GM19467 (cell line): Measurements from ENCODE around the gene HOXB6.

Source experiments
- ATAC-seq: cut with Tn5 transposase; IDR thresholded peaks from one replicate; pipeline ENCODE4 v1.9.1; 2021; ENCODE audit warnings: mild to moderate bottlenecking, moderate library complexity; ENCODE audit not compliant: unreplicated experiment

The HOXB6 gene

DNA sequence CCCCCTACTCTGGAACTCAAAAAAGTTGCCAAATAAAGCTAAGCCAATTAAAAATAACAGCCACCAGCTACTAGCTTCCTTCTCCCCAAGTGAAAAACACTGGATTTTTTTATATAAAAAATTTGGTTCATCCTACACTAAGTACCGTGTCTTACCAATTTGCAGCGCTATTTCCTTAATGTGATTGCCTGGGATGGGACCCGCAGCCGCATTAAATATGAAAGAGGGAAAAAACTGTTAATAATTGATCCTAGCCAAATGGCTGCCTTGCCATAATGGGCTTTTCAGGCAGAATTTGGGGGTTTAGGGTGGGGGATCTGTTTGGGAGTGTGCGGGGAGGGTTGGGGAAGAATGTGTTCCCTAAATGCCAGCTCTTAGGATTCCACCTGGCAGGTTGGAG, 19.3 kb upstream of the HOXB6 start:
- ATAC-seq: no peak

GRCh38 chr17:48623583-48623982, 18.8 kb upstream of the HOXB6 start:
- ATAC-seq: no peak

DNA sequence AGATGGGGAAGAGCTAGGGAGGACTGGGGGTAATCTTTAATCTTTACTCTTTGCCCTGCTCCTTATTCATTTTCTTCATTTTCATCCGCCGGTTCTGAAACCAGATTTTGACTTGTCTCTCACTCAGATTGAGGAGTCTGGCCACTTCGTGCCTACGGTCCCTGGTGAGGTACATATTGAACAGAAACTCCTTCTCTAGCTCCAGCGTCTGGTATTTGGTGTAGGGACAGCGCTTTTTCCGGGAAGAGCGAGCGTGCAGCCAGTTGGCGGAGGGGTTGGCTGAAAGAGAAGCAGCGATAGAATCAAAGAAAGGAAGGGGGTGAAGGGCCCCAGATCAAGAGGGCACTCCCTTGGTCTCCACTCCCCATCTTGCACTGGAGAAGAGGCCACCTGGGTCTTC, 18.1 kb upstream of the HOXB6 start:
- no peak for ATAC-seq

GRCh38 chr17:48621410-48622392, 16.9 kb upstream of the HOXB6 start:
- no peak for ATAC-seq

GRCh38 chr17:48620461-48621139, 15.8 kb upstream of the HOXB6 start:
- ATAC-seq: no peak

DNA sequence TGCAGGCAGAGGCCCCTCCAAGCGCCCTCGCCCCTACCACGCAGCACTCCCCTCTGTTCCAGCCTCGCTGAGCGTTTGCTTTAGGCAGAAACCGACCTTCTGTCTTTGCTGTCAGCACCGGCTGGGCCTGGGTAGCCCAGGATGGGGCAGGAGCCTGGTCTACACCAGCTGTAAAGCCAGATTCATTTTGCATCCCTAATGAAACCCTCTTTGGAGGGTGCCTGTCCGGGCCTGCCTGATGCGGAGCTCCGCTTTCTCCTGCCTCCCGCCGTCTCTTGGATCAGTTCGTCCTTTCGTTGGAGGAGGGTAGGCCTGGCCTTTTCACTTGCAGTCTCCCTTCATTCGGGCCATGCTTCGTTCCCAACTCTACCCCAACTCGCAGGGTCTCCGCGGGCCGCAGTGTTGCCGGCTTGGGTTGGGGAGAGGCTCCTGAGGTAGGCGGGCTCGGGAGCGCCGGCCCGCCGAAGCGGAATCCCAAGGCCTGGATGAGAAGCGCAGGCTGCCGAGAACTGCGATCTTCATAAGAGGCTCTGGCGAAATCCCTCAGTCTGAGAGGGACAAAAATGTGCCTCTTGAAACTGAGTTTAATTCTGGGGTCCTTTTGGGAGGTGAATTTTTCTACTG, 15.2 kb upstream of the HOXB6 start:
- ATAC-seq: no peak

DNA sequence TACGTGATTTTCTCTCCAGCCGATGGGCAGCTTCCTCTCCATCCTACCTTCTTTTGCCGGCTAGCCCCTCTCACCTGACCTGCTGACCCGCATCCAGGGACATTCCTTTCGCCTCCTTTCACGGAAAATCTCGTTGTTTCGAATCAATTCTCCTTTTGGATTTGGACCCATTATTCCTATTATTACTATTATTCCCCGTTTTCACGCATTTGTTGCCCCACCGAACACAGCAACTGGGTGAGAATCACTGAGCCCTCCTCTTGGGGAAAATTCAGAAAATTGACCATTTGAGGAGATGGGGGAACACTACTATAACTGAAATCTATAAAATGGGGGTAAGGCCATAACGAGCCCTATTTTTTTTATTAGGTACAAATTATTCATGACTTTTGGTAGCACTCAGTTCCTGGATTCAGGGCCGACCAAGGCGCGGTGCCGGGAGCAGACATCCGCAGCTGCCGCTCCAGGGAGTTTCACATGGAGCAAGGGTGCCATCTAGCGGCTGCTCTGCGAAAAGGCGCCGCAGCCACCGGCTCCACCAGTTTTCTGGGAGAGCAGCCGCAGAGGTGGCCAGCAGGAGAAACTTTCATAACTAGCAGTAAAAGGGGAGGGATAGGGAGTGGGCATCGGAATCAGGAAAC, 13.6 kb upstream of the HOXB6 start:
- ATAC-seq: no peak

- ATAC-seq: no peak
Observed at GRCh38 chr17:48617471-48618255, 12.9 kb upstream of the HOXB6 start.

DNA sequence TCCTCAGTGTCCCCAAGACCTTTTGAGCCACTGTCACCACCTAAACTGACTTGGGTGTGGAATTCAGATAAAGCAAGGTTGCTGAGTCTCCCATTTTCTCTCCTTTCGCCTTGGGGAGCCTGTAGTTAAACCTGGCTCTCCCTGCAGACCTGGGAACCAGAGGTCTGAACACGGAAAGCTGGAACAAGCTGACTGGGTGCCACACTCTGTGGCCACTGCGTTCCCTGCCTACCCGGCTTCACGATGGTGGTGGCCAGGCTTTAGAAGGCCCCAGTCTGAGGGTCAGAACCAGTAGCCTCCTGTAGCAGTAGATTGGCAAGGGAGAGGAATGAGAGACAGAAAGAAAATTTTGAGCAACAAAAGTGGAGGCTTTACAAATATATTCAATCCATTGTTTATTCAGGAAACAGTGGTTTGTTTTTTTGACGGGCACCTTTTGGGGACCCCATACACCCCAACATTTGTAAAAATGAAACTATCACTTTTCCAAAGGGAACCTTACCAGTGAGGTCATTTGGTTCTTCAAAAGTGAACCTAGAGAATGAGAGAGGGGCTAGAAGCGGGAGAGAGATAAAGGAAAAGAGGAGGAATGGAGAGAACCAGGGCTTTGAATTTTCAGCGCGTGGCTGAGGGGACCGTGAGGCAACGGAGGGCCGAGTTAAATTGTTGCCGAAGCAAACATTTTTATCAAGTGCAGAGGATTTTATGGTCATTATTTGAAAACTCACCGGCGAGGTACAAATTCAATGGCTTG, 12.1 kb upstream of the HOXB6 start:
- no peak for ATAC-seq

DNA sequence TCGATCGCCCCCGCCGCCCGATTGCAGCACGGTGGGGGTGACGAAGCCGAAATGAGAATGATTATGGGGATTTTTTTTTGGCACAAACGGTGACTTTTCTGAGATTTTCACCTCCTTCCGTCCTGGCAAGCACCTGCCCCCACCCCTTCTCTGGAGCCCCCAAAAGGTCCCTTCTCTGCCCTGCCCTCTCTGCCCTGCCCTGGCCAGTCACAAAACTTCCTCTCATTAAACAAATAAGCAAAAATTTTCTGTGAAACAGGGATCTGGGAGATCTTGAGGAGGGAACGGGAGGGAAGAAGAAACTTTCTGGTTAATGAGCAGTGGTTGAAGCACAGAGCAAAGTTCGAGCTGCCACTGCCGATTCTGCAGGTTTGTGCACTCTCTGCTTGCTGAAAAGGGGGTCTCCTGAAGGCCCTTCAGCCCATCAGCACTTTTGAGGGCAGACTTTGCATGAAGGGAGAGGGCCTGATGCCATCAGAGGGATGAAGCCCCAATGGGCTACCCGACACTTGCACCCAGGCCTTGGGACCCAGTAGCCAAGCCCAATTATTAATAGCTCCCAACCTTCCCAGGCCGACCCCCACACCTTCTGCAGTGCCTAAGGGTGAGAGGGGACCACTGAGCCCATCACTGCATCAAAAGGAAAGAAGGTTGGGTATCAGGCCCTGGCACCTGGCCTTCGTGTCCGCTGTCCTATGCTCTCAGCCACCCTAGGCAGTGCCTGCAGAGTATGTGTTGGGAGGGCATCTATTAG, 11.4 kb upstream of the HOXB6 start:
- no peak for ATAC-seq

- no peak for ATAC-seq
Observed at GRCh38 chr17:48615047-48615962, 10.5 kb upstream of the HOXB6 start, which contains the start of gene HOXB8. TSS of gene HOXB8 (minus strand) at chr17:48615292. CDS start at chr17:48614704, 588 bp downstream.

DNA sequence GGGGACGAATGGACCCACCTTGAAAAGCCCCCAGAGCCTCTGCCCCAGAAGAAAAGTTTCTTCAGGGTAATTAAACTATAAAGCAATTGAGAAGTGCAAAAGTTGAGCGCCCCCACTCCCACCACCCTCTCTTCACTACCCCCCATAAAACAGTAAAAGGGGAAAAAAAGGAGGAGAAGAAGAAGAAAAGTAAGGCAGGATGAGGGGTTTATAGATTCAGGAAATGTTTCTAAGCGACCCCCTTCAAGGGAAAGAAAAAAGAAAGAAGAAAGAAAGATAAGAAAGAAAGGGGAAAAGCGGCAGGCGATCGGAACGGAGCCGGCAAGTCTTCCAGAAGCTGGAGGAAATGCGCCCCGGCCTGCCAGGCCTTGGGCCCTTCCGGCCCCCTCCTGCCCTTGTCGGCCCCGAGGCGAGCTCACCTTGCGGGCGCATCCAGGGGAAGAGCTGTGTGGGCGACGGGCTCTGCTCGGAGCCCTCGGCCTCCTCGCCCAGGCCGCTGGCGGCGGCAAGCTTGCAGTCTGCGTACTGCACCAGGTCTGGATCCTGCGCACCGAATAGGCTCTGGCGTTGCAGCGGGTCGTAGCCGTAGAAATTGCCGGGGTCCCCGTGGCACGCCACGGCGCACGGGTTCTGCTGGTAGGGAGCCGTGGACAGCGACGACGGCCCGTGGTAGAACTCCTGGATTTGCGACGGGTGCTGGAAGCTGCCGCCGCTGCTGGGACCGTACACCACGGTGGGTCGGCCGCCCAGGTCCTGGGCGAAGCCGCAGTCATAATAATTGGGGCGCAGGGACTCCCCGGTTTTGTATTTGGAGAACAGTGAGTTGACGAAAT, 9.3 kb upstream of the HOXB6 start:
- ATAC-seq: no peak

DNA sequence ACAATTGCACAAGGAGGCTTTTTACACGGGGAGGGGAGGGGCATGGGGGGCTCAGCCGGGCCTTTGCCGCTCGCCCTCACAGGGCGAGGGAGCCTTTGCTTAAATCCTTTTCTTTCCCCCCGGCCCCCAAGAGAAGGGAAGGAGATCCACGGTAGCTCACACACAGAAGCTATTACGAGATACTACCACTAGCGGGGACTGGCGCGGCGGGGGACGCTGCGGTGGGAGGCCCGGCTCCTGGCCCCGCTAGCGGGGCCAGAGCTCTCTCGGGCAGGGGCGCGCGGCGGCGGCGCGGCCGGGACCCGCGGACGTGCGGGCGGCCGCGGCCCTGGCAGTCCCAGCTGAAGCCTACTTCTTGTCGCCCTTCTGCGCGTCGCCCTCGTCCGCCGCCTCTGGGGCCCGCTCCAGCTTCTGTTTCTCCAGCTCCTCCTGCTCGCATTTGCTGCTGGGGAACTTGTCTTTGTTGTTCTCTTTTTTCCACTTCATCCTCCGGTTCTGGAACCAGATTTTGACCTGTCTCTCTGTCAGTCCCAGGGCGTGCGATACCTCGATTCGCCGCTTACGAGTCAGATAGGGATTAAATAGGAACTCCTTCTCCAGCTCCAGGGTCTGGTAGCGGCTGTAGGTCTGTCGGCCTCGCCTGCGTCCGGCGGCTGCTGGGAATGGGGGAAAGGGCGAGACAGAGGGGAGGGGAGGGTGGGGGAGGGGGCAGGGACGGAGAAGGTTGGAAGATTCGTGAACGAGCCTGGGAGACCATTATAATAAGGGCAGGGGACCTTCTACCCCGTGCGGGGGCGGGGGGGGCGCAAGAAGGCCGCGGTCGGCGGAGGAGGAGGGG, 8.3 kb upstream of the HOXB6 start:
- ATAC-seq: no peak

DNA sequence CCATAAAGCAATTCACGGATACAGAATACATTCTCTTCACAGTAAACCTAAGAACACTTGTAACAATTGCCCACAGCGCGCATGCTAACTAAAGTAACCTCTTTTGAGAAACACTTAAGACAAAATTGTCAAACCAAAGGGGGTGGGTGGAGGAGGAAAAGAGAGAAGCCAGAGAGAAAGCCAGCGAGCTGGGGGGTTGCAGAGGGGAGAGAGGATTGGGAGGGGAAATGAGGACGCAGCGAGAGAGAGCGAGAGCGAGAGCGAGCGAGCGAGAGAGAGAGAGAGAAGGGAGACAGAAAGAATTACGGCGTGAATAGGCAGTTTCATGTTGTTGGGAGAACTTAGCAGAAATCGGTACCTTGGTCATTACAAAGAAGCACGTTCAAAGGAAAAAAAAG, 7.7 kb upstream of the HOXB6 start:
- no peak for ATAC-seq

DNA sequence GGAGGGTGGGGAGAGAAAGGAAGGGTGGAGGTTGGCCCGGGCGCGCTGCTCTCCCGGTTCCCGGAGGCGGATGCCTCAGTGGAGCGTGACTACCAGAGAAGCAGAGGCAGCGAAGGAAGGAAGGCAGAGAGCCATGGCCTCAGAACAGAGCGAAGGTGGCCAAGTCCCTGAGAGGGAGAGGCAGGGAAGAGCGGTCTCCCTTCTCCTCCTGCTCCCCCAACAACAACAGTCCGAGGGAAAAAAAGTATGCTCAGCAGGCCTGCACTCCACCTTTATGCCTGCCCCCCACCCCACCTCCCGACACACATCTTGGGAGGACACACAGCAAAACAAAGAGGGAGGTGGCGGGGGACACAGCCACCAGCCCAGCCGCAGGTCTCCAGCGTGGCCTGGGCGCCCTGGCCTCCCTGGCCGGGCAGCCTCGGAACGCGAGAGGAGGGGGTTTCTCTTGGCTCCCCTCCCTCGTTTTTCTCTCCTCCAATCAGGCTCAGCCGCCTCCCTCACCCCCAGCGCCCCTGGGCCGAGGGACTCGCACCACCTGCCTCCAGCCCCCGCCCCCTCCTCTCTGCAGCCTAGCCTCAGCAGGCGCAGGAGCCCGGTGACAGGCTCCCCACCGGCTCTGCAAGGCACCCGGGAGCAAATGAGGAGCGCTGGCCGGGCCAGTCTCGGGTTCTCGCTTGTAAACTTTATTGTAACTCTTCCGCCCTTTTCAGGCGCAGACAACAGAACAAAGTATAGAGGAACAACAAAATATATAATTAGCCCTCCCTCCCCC, 7.1 kb upstream of the HOXB6 start:
- no peak for ATAC-seq
